Stimulated activated CD8-positive, alpha-beta memory T cell treated with anti-CD3 and anti-CD28 coated beads, Interleukin-12 subunit alpha, Interleukin-12 subunit beta, amount 100 ng/mL, for 1 hour (primary cell): ENCODE measurements around the gene LIN52.
"Not testable (repeated sequence)": the region's sequence is repeated elsewhere in the genome, so short reads cannot be mapped to it uniquely, and the experiment has no call there.

Experiments
- DNase-seq: peaks from one replicate; pipeline ENCODE4 v3.0.0-alpha.2; 2020; ENCODE audit warnings: low read depth

The LIN52 gene

GRCh38 chr14:74109369-74109768 is 24.6 kb downstream of the LIN52 start:
- DNase-seq: no peak

GRCh38 chr14:74111395-74112216 is 26.9 kb downstream of the LIN52 start:
- not testable (repeated sequence) for DNase-seq

GRCh38 chr14:74125487-74125886 is 40.7 kb downstream of the LIN52 start:
- not testable (repeated sequence) for DNase-seq

GRCh38 chr14:74126315-74127013 is 41.7 kb downstream of the LIN52 start:
- no peak for DNase-seq

- no peak for DNase-seq
Measured at GRCh38 chr14:74127634-74128033, 42.9 kb downstream of the LIN52 start.

GRCh38 chr14:74133833-74134481 is 49.2 kb downstream of the LIN52 start:
- no peak for DNase-seq

GRCh38 chr14:74134484-74134883 is 49.7 kb downstream of the LIN52 start:
- no peak for DNase-seq

- no peak for DNase-seq
Measured at GRCh38 chr14:74135426-74135825, 50.7 kb downstream of the LIN52 start.

- DNase-seq: no peak
Measured at GRCh38 chr14:74140374-74140850, 55.7 kb downstream of the LIN52 start.

GRCh38 chr14:74141703-74142102 is 56.9 kb downstream of the LIN52 start:
- DNase-seq: no peak

- DNase-seq: no peak
Measured at GRCh38 chr14:74142523-74142922, 57.8 kb downstream of the LIN52 start.

GRCh38 chr14:74144789-74145188 is 60.0 kb downstream of the LIN52 start:
- no peak for DNase-seq

GRCh38 chr14:74147571-74147970 is 62.8 kb downstream of the LIN52 start:
- DNase-seq: no peak

- no peak for DNase-seq
Measured at GRCh38 chr14:74148705-74149104, 63.9 kb downstream of the LIN52 start.

- no peak for DNase-seq
Measured at GRCh38 chr14:74155287-74155686, 70.5 kb downstream of the LIN52 start.

GRCh38 chr14:74155749-74156148 is 71.0 kb downstream of the LIN52 start:
- no peak for DNase-seq

- no peak for DNase-seq
Measured at GRCh38 chr14:74160763-74161162, 76.0 kb downstream of the LIN52 start.

GRCh38 chr14:74161526-74162158 is 76.9 kb downstream of the LIN52 start:
- no peak for DNase-seq

- DNase-seq: no peak
Measured at GRCh38 chr14:74169906-74170305, 85.2 kb downstream of the LIN52 start.

- DNase-seq: no peak
Measured at GRCh38 chr14:74176400-74176793, 91.6 kb downstream of the LIN52 start.

- no peak for DNase-seq
Measured at GRCh38 chr14:74179856-74180255, 95.1 kb downstream of the LIN52 start.

GRCh38 chr14:74190927-74191575 is 106.3 kb downstream of the LIN52 start:
- no peak for DNase-seq
